Measurements from ENCODE around the gene BCKDK. TPM values are rescaled to one million over a fixed set of nuclear protein-coding genes. Genes with fewer than 3 reads are reported as not detected.
"Not testable (repeated sequence)": the region's sequence is repeated elsewhere in the genome, so short reads cannot be mapped to it uniquely, and the experiment has no call there.

Gene BCKDK
- total RNA-seq, 2 donors from 2014 or later, result 48.6 to 98.3 TPM

GRCh38 chr16:31099860-31100638 lies 8.1 kb upstream of the BCKDK start:
- peaks cover 7% of the 10 kb centered on the region for H3K4me1 Mint-ChIP-seq

GRCh38 chr16:31100876-31101641 lies 7.1 kb upstream of the BCKDK start:
- not testable (repeated sequence) for H3K9me3 Mint-ChIP-seq; H3K4me3 Mint-ChIP-seq; H3K27me3 Mint-ChIP-seq; H3K4me1 Mint-ChIP-seq; ATAC-seq (replicated peaks); H3K36me3 Mint-ChIP-seq (ENCODE audit: low read depth); H3K27ac Mint-ChIP-seq

More at GRCh38 chr16:31099860-31100638, 8.1 kb upstream of the BCKDK start:
- ATAC-seq (replicated peaks), result no peak
- Mint-ChIP-seq H3K27ac (no peak overlapping the region), H3K36me3 (ENCODE audit: low read depth) (no peaks in the 10 kb centered on the region), H3K9me3 (peaks cover 3% of the 10 kb centered on the region), H3K27me3 (no peaks in the 10 kb centered on the region), H3K4me3 (no peak overlapping the region)

GRCh38 chr16:31105677-31106213 lies 2.4 kb upstream of the BCKDK start:
- Mint-ChIP-seq H3K27ac (peak overlapping the region; percentile 75), H3K4me1 (peaks cover 16% of the 10 kb centered on the region), H3K27me3 (no peaks in the 10 kb centered on the region), H3K36me3 (ENCODE audit: low read depth) (peaks cover 23% of the 10 kb centered on the region), H3K9me3 (no peaks in the 10 kb centered on the region), H3K4me3 (peak overlapping the region; percentile 34)
- peak; percentile 32 for ATAC-seq (replicated peaks)

- H3K36me3 Mint-ChIP-seq (ENCODE audit: low read depth), result peaks cover 33% of the 10 kb centered on the region
- H3K4me3 Mint-ChIP-seq, result peak overlapping the region; percentile 97
- no peak for ATAC-seq (replicated peaks)
- peak overlapping the region; percentile 98 for H3K27ac Mint-ChIP-seq
- no peaks in the 10 kb centered on the region for H3K9me3 Mint-ChIP-seq
- no peaks in the 10 kb centered on the region for H3K27me3 Mint-ChIP-seq
- peaks cover 16% of the 10 kb centered on the region for H3K4me1 Mint-ChIP-seq
Observed at GRCh38 chr16:31106509-31107464, 1.4 kb upstream of the BCKDK start.

GRCh38 chr16:31107465-31107867 lies 720 bp upstream of the BCKDK start:
- ATAC-seq (replicated peaks), result peak; percentile 92
- Mint-ChIP-seq H3K27ac (peak overlapping the region; percentile 98), H3K9me3 (no peaks in the 10 kb centered on the region), H3K4me3 (peak overlapping the region; percentile 97), H3K27me3 (no peaks in the 10 kb centered on the region), H3K36me3 (ENCODE audit: low read depth) (peaks cover 40% of the 10 kb centered on the region), H3K4me1 (peaks cover 16% of the 10 kb centered on the region)

GRCh38 chr16:31108794-31109558 lies 790 bp downstream of the BCKDK start:
- Mint-ChIP-seq H3K36me3 (ENCODE audit: low read depth) (peaks cover 44% of the 10 kb centered on the region), H3K27ac (peak overlapping the region; percentile 70), H3K4me1 (peaks cover 16% of the 10 kb centered on the region), H3K4me3 (peak overlapping the region; percentile 68), H3K9me3 (no peaks in the 10 kb centered on the region), H3K27me3 (no peaks in the 10 kb centered on the region)
- no peak for ATAC-seq (replicated peaks)

GRCh38 chr16:31109622-31110021 lies 1.4 kb downstream of the BCKDK start:
- peak overlapping the region; percentile 70 for H3K27ac Mint-ChIP-seq
- H3K27me3 Mint-ChIP-seq, result no peaks in the 10 kb centered on the region
- ATAC-seq (replicated peaks), result no peak
- peak overlapping the region; percentile 68 for H3K4me3 Mint-ChIP-seq
- peaks cover 44% of the 10 kb centered on the region for H3K36me3 Mint-ChIP-seq (ENCODE audit: low read depth)
- peaks cover 16% of the 10 kb centered on the region for H3K4me1 Mint-ChIP-seq
- H3K9me3 Mint-ChIP-seq, result no peaks in the 10 kb centered on the region

- no peaks in the 10 kb centered on the region for H3K9me3 Mint-ChIP-seq
- H3K36me3 Mint-ChIP-seq (ENCODE audit: low read depth), result peaks cover 44% of the 10 kb centered on the region
- H3K27ac Mint-ChIP-seq, result peak overlapping the region; percentile 70
- peaks cover 16% of the 10 kb centered on the region for H3K4me1 Mint-ChIP-seq
- H3K27me3 Mint-ChIP-seq, result no peaks in the 10 kb centered on the region
- ATAC-seq (replicated peaks), result no peak
- peak overlapping the region; percentile 68 for H3K4me3 Mint-ChIP-seq
Observed at GRCh38 chr16:31110106-31111034, 2.2 kb downstream of the BCKDK start.

GRCh38 chr16:31111881-31112466 lies 3.8 kb downstream of the BCKDK start:
- Mint-ChIP-seq H3K36me3 (ENCODE audit: low read depth) (peaks cover 44% of the 10 kb centered on the region), H3K27me3 (no peaks in the 10 kb centered on the region), H3K4me1 (peaks cover 13% of the 10 kb centered on the region), H3K4me3 (no peak overlapping the region), H3K27ac (no peak overlapping the region), H3K9me3 (no peaks in the 10 kb centered on the region)
- no peak for ATAC-seq (replicated peaks)

- no peak for ATAC-seq (replicated peaks)
- H3K4me3 Mint-ChIP-seq, result no peak overlapping the region
- peaks cover 43% of the 10 kb centered on the region for H3K36me3 Mint-ChIP-seq (ENCODE audit: low read depth)
- peaks cover 12% of the 10 kb centered on the region for H3K4me1 Mint-ChIP-seq
- H3K27ac Mint-ChIP-seq, result no peak overlapping the region
- no peaks in the 10 kb centered on the region for H3K27me3 Mint-ChIP-seq
- H3K9me3 Mint-ChIP-seq, result no peaks in the 10 kb centered on the region
Observed at GRCh38 chr16:31112711-31113110, 4.5 kb downstream of the BCKDK start.

GRCh38 chr16:31113121-31114120 lies 5.2 kb downstream of the BCKDK start:
- Mint-ChIP-seq H3K9me3 (no peaks in the 10 kb centered on the region), H3K36me3 (ENCODE audit: low read depth) (peaks cover 45% of the 10 kb centered on the region), H3K27ac (no peak overlapping the region), H3K4me1 (peaks cover 15% of the 10 kb centered on the region), H3K27me3 (no peaks in the 10 kb centered on the region), H3K4me3 (no peak overlapping the region)
- ATAC-seq (replicated peaks), result no peak

All from activated T-helper 17 cell treated with anti-CD3 and anti-CD28 coated beads, Interleukin-2, amount 50 U/mL, for 72 hours (primary cell).